Muscle layer of colon (tissue), 2 donors: ENCODE results near the gene SRRM2.

ENCODE experiments used
- H3K27ac ChIP-seq: one replicate; pipeline ENCODE4 v1.7.0; 2013; ENCODE audit warnings: low read depth, mild to moderate bottlenecking, low read length, moderate library complexity
- H3K27me3 ChIP-seq, 2 donors: one replicate each; pipeline ENCODE4 v1.7.0; 2013; ENCODE audit warnings: low read length in 2 of 2, mild to moderate bottlenecking in 2 of 2; ENCODE audit not compliant: insufficient read depth in 2 of 2, control insufficient read depth in 1 of 2
- H3K36me3 ChIP-seq: one replicate; pipeline ENCODE4 v1.7.0; 2013; ENCODE audit warnings: mild to moderate bottlenecking, low read length; ENCODE audit not compliant: insufficient read depth
- H3K4me1 ChIP-seq: one replicate; pipeline ENCODE4 v1.7.0; 2013; ENCODE audit warnings: mild to moderate bottlenecking, low read length; ENCODE audit not compliant: insufficient read depth
- H3K4me3 ChIP-seq, 2 donors: one replicate each; pipeline ENCODE4 v1.7.0; 2013; ENCODE audit warnings: low read length in 2 of 2, low read depth in 1 of 2, mild to moderate bottlenecking in 1 of 2, moderate library complexity in 1 of 2
- H3K9ac ChIP-seq: one replicate; pipeline ENCODE4 v1.7.0; 2013; ENCODE audit warnings: low read length
- H3K9me3 ChIP-seq: one replicate; pipeline ENCODE4 v1.7.0; 2013; ENCODE audit warnings: mild to moderate bottlenecking, low read length
- donor health status: abdominal sarcoma.
- donor health status: Adenocarcinoma of cecum.

SRRM2 gene

GRCh38 chr16:2814551-2815298 lies 62.3 kb downstream of the SRRM2 start:
- Histone ChIP-seq H3K4me1 (no peaks in the 10 kb centered on the region), H3K36me3 (no peaks in the 10 kb centered on the region), H3K9me3 (no peaks in the 10 kb centered on the region), H3K4me3 (no peak overlapping the region), H3K9ac (no peak overlapping the region), H3K27me3 (peaks cover 0 to 7% of the 10 kb centered on the region in 2 donors), H3K27ac (no peak overlapping the region)

GRCh38 chr16:2815299-2815771 lies 62.9 kb downstream of the SRRM2 start:
- Histone ChIP-seq H3K4me3 (no peak overlapping the region), H3K27me3 (peaks cover 0 to 7% of the 10 kb centered on the region in 2 donors), H3K36me3 (no peaks in the 10 kb centered on the region), H3K4me1 (no peaks in the 10 kb centered on the region), H3K9ac (no peak overlapping the region), H3K27ac (no peak overlapping the region), H3K9me3 (no peaks in the 10 kb centered on the region)

- no peak within 1 kb of the TSS for H3K27ac ChIP-seq
These were observed 64.4 kb downstream of the SRRM2 start, which contains the start of gene PRSS21 for GRCh38 chr16:2816751-2817339. Gene PRSS21 (plus strand): TSS chr16:2817237. CDS start chr16:2817269, 32 bp downstream.

GRCh38 chr16:2817340-2818271 lies 65.2 kb downstream of the SRRM2 start:
- Histone ChIP-seq H3K4me3 (no peak overlapping the region), H3K36me3 (no peaks in the 10 kb centered on the region), H3K27ac (no peak overlapping the region), H3K9ac (no peak overlapping the region), H3K9me3 (no peaks in the 10 kb centered on the region), H3K27me3 (peaks cover 0 to 7% of the 10 kb centered on the region in 2 donors), H3K4me1 (no peaks in the 10 kb centered on the region)

More at GRCh38 chr16:2816751-2817339, 64.4 kb downstream of the SRRM2 start, which contains the start of gene PRSS21:
- H3K9me3 ChIP-seq: no peaks in the 10 kb centered on the region
- no peak within 1 kb of the TSS for H3K4me3 ChIP-seq
- no peak within 1 kb of the TSS for H3K9ac ChIP-seq
- peaks cover 0 to 7% of the 10 kb centered on the region in 2 donors for H3K27me3 ChIP-seq
- no peaks in the 10 kb centered on the region for H3K36me3 ChIP-seq
- no peaks in the 10 kb centered on the region for H3K4me1 ChIP-seq

- peaks cover 0 to 7% of the 10 kb centered on the region in 2 donors for H3K27me3 ChIP-seq
- no peak overlapping the region for H3K27ac ChIP-seq
- H3K4me3 ChIP-seq: no peak overlapping the region
- no peaks in the 10 kb centered on the region for H3K4me1 ChIP-seq
- no peaks in the 10 kb centered on the region for H3K9me3 ChIP-seq
- H3K9ac ChIP-seq: no peak overlapping the region
- H3K36me3 ChIP-seq: no peaks in the 10 kb centered on the region
These were observed 65.9 kb downstream of the SRRM2 start for GRCh38 chr16:2818272-2818876.

- H3K9ac ChIP-seq: no peak overlapping the region
- no peak overlapping the region for H3K27ac ChIP-seq
- no peaks in the 10 kb centered on the region for H3K36me3 ChIP-seq
- no peaks in the 10 kb centered on the region for H3K9me3 ChIP-seq
- no peaks in the 10 kb centered on the region for H3K4me1 ChIP-seq
- no peak overlapping the region for H3K4me3 ChIP-seq
- peaks cover 0 to 7% of the 10 kb centered on the region in 2 donors for H3K27me3 ChIP-seq
These were observed 66.9 kb downstream of the SRRM2 start for GRCh38 chr16:2819179-2819938.

- Histone ChIP-seq H3K36me3 (no peaks in the 10 kb centered on the region), H3K27me3 (peaks cover 0 to 3% of the 10 kb centered on the region in 2 donors)
These were observed 67.7 kb downstream of the SRRM2 start for GRCh38 chr16:2819939-2820835.

More at GRCh38 chr16:2819939-2820835, 67.7 kb downstream of the SRRM2 start:
- no peaks in the 10 kb centered on the region for H3K9me3 ChIP-seq
- no peaks in the 10 kb centered on the region for H3K4me1 ChIP-seq
- no peak overlapping the region for H3K27ac ChIP-seq
- no peak overlapping the region for H3K4me3 ChIP-seq
- no peak overlapping the region for H3K9ac ChIP-seq
